Hepatocyte (in vitro differentiated cells): ENCODE results near the gene PXMP2. TPM values are rescaled to one million over a fixed set of nuclear protein-coding genes. Genes with fewer than 3 reads are reported as not detected.

ENCODE experiments used
- DNase-seq: peaks from one replicate; pipeline ENCODE4 v3.0.0-alpha.2; 2016; ENCODE audit warnings: low spot score
- H2AFZ ChIP-seq: fragments of 200-600 bp; sonication (generic); 2 replicates; pipeline ENCODE4 v1.6.0; 2016; ENCODE audit warnings: antibody characterized with exemption, mild to moderate bottlenecking
- H3K27ac ChIP-seq: fragments of 200-600 bp; sonication (generic); 2 replicates; pipeline ENCODE4 v1.5.1; 2016; ENCODE audit warnings: mild to moderate bottlenecking
- H3K27me3 ChIP-seq: fragments of 200-600 bp; sonication (generic); 2 replicates; pipeline ENCODE4 v1.6.1; 2016
- H3K36me3 ChIP-seq: fragments of 200-600 bp; sonication (generic); replicated peaks from 2 replicates; pipeline ENCODE4 v1.5.1; 2016; ENCODE audit warnings: low read depth; ENCODE audit not compliant: insufficient read depth
- H3K4me1 ChIP-seq: fragments of 200-600 bp; sonication (generic); 2 replicates; pipeline ENCODE4 v1.5.1; 2016; ENCODE audit warnings: mild to moderate bottlenecking, moderate library complexity; ENCODE audit not compliant: insufficient read depth
- H3K4me2 ChIP-seq: fragments of 200-600 bp; sonication (generic); 2 replicates; pipeline ENCODE4 v1.6.0; 2016
- H3K4me3 ChIP-seq: fragments of 200-600 bp; sonication (generic); 2 replicates; pipeline ENCODE4 v1.5.1; 2016; ENCODE audit warnings: mild to moderate bottlenecking
- H3K79me2 ChIP-seq: fragments of 200-600 bp; sonication (generic); 2 replicates; pipeline ENCODE4 v1.6.0; 2017; ENCODE audit warnings: mild to moderate bottlenecking
- H3K9me2 ChIP-seq: fragments of 200-600 bp; sonication (generic); replicated peaks from 2 replicates; pipeline ENCODE4 v1.6.0; 2017; ENCODE audit warnings: mild to moderate bottlenecking; ENCODE audit not compliant: insufficient read depth
- H3K9me3 ChIP-seq: fragments of 200-600 bp; sonication (generic); 2 replicates; pipeline ENCODE4 v1.5.1; 2016; ENCODE audit warnings: low read depth, mild to moderate bottlenecking
- H4K20me1 ChIP-seq: fragments of 200-600 bp; sonication (generic); 2 replicates; pipeline ENCODE4 v1.6.0; 2016; ENCODE audit warnings: mild to moderate bottlenecking; ENCODE audit not compliant: insufficient read depth, poor library complexity, severe bottlenecking
- CTCF ChIP-seq: fragments of 200-600 bp; sonication (generic); IDR thresholded peaks from 2 replicates; pipeline ENCODE4 v1.5.1; 2016; ENCODE audit warnings: antibody characterized with exemption, mild to moderate bottlenecking; ENCODE audit not compliant: poor library complexity
- EZH2 ChIP-seq: fragments of 200-600 bp; sonication (generic); IDR thresholded peaks from 2 replicates; pipeline ENCODE4 v1.6.1; 2016; ENCODE audit warnings: antibody characterized with exemption, mild to moderate bottlenecking, borderline replicate concordance
- EZH2phosphoT487 ChIP-seq: fragments of 200-600 bp; sonication (generic); IDR thresholded peaks from one replicate; pipeline ENCODE4 v1.6.1; 2018; ENCODE audit warnings: antibody characterized with exemption, mild to moderate bottlenecking, low read depth, moderate library complexity; ENCODE audit not compliant: unreplicated experiment, severe bottlenecking
- WGBS: methylation state at CpG from one replicate; pipeline ENCODE4 v1.1.6; 2016; ENCODE audit warnings: low lambda C conversion rate; ENCODE audit errors: missing lambda C conversion rate; 5-methylcytosine and 5-hydroxymethylcytosine counted together
- polyA plus RNA-seq: library from polyadenylated mRNA; unstranded; fragments of >200 nt; fragmentation: Nextera tagmentation; extraction: Ambion mirVana; gene quantifications from 2 replicates; pipeline ENCODE4 v1.2.1, GENCODE V29; 2016
- total RNA-seq: library from RNA; depleted of rRNA; stranded (reverse); fragments of >200 nt; gene quantifications from 2 replicates; pipeline ENCODE4 v1.2.3, GENCODE V29; 2014

PXMP2 gene
- total and polyA plus RNA-seq, 2 experiments from 2014 or later, result 61.8 to 82.7 TPM

DNA sequence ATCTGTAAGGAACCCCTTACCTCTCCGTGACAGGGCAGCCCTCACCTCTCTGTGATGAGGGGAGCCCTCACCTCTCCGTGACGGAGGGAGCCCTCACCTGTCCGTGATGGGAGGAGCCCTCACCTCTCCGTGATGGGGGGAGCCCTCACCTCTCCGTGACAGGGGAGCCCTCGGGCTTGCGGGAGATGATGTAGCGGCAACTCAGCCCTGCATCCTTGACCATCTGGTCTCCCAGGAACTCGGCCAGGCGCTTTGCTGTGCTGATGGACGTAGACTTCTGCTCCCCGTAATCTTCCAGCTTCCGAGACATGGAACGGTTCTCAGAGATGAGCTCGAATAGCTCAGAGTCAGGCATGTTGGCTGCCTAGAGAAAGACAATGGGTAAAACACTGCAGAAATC, 28.2 kb upstream of the PXMP2 start:
- 92% methylated on average over 16 of the region's 16 CpGs for WGBS
- Histone ChIP-seq H2AFZ (no peak overlapping the region), H3K79me2 (no peaks in the 10 kb centered on the region), H3K36me3 (no peaks in the 10 kb centered on the region), H3K4me1 (no peaks in the 10 kb centered on the region), H3K4me3 (no peak overlapping the region), H4K20me1 (no peaks in the 10 kb centered on the region), H3K4me2 (no peak overlapping the region), H3K9me3 (no peaks in the 10 kb centered on the region), H3K27ac (no peak overlapping the region), H3K27me3 (no peaks in the 10 kb centered on the region), H3K9me2 (no peaks in the 10 kb centered on the region)
- no peak for DNase-seq
- no peak for TF ChIP-seq CTCF
- TF ChIP-seq EZH2phosphoT487, result no peak
- no peak for TF ChIP-seq EZH2

DNA sequence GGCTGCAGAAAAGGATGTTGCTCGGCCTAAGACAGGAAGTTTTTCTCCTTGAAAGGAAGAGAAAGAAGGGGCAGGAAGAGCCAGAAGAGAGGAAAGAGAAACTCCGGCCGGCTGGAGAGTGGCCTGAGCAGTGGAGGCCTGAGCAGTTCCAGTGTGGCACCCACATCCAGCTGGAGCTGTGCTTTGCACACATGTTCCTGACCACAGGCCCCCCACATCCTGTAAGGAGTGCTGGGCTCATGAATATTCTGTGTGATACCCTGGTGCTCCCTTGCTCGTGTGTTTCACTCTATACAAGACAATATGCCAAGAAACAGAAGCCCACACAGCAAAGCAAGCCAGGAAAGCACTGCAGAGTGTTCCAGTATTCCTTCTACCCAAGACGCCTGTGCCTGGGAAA, 27.3 kb upstream of the PXMP2 start:
- Histone ChIP-seq H3K79me2 (no peaks in the 10 kb centered on the region), H4K20me1 (no peaks in the 10 kb centered on the region), H2AFZ (no peak overlapping the region), H3K9me3 (no peaks in the 10 kb centered on the region), H3K4me1 (no peaks in the 10 kb centered on the region), H3K36me3 (no peaks in the 10 kb centered on the region), H3K4me3 (no peak overlapping the region), H3K27me3 (no peaks in the 10 kb centered on the region), H3K27ac (no peak overlapping the region), H3K4me2 (no peak overlapping the region), H3K9me2 (no peaks in the 10 kb centered on the region)
- TF ChIP-seq EZH2phosphoT487 (no peak), EZH2 (no peak), CTCF (no peak)
- DNase-seq, result no peak
- 89% methylated on average over 5 of the region's 5 CpGs for WGBS

DNA sequence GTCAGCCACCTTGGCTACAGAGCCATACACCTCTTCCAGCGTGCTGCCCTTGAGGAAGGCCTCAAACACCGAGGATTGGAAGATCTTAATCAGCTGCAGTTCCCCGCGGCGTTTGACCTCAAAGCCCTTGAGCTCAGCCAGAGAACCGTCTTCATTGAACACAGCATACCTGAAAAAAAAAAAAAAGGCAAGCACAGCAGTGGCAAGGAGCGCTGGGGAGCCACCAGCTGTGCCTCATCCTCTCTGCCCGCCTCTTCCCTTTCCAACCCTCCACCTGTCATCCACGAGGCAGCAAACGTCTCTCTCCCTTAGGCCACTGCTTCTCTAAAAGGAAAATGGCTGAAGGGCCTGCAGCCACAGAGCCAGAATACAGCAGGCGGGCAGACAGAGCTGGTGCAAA, 26.4 kb upstream of the PXMP2 start:
- Histone ChIP-seq H3K79me2 (no peaks in the 10 kb centered on the region), H3K9me2 (no peaks in the 10 kb centered on the region), H2AFZ (no peak overlapping the region), H3K27ac (no peak overlapping the region), H4K20me1 (no peaks in the 10 kb centered on the region), H3K36me3 (no peaks in the 10 kb centered on the region), H3K4me1 (no peaks in the 10 kb centered on the region), H3K9me3 (no peaks in the 10 kb centered on the region), H3K4me2 (no peak overlapping the region), H3K27me3 (no peaks in the 10 kb centered on the region), H3K4me3 (no peak overlapping the region)
- TF ChIP-seq CTCF, result no peak
- no peak for TF ChIP-seq EZH2
- TF ChIP-seq EZH2phosphoT487, result no peak
- WGBS, result 92% methylated on average over 11 of the region's 11 CpGs
- no peak for DNase-seq

DNA sequence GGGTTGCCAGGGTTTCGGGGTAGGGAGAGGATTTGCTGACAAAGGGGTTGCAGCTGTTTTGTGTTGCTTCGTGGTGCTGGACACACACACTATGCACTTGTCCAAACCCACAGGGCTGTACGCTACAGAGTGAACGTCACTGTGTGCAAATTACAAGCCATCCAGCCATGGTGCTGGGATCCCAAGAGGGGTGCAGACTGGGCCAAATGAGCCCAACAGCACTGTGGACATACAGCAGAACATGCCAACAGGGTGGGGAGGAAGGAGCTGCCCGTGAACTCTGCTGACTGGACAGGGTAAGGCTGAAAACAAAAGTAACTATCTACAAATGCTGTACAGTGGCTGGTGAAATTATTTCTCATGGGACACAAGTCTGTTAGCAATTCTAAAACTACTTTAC, 25.4 kb upstream of the PXMP2 start:
- Histone ChIP-seq H3K9me2 (no peaks in the 10 kb centered on the region), H3K36me3 (no peaks in the 10 kb centered on the region), H3K9me3 (no peaks in the 10 kb centered on the region), H3K4me1 (no peaks in the 10 kb centered on the region), H2AFZ (no peak overlapping the region), H3K27me3 (no peaks in the 10 kb centered on the region), H3K4me3 (no peak overlapping the region), H3K27ac (no peak overlapping the region), H3K79me2 (no peaks in the 10 kb centered on the region), H4K20me1 (no peaks in the 10 kb centered on the region), H3K4me2 (no peak overlapping the region)
- DNase-seq, result no peak
- no peak for TF ChIP-seq EZH2
- TF ChIP-seq EZH2phosphoT487, result no peak
- no peak for TF ChIP-seq CTCF
- 85% methylated on average over 5 of the region's 5 CpGs for WGBS
